Measurements from ENCODE around the gene IL22RA1.

IL22RA1 gene

GRCh38 chr1:24139841-24140425 is 3.0 kb downstream of the IL22RA1 start:
- Histone ChIP-seq H3K9me2 (ENCODE audit: low read depth, low read length) (no peaks in the 10 kb centered on the region), H2AFZ (ENCODE audit: low read length) (no peak overlapping the region), H3K4me2 (ENCODE audit: low read length) (no peak overlapping the region), H3K27me3 (ENCODE audit: insufficient read depth, low read length) (peaks cover 10% of the 10 kb centered on the region), H3K4me1 (ENCODE audit: insufficient read depth, low read length, severe bottlenecking) (peaks cover 6% of the 10 kb centered on the region), H3K9ac (ENCODE audit: low read length) (no peak overlapping the region), H3K27ac (ENCODE audit: low read depth, low read length, poor library complexity, severe bottlenecking) (no peak overlapping the region), H4K20me1 (ENCODE audit: insufficient read depth, low read length) (no peaks in the 10 kb centered on the region), H3K9me3 (ENCODE audit: low read length) (no peaks in the 10 kb centered on the region; the same call in 1 of the 2 replicates), H3K36me3 (ENCODE audit: insufficient read depth, low read length) (no peaks in the 10 kb centered on the region), H3F3A (ENCODE audit: insufficient read depth, low read length) (no peaks in the 10 kb centered on the region), H3K4me3 (ENCODE audit: low read depth, low read length, poor library complexity, severe bottlenecking) (no peak overlapping the region), H3K79me2 (ENCODE audit: insufficient read depth, low read length) (no peaks in the 10 kb centered on the region)
- TF ChIP-seq EZH2 (IDR thresholded peaks at IDR 0.05; ENCODE audit: borderline replicate concordance, low read length) (no peak), CTCF (IDR thresholded peaks at IDR 0.05; ENCODE audit: low read length) (no peak)

- Histone ChIP-seq H2AFZ (ENCODE audit: low read length) (no peak overlapping the region), H3K9me2 (ENCODE audit: low read depth, low read length) (no peaks in the 10 kb centered on the region), H3K4me1 (ENCODE audit: insufficient read depth, low read length, severe bottlenecking) (peaks cover 6% of the 10 kb centered on the region)
Observed at GRCh38 chr1:24139222-24139489, 3.8 kb downstream of the IL22RA1 start.

GRCh38 chr1:24138476-24139221 is 4.3 kb downstream of the IL22RA1 start:
- Histone ChIP-seq H3K4me3 (ENCODE audit: low read depth, low read length, poor library complexity, severe bottlenecking) (no peak overlapping the region), H4K20me1 (ENCODE audit: insufficient read depth, low read length) (no peaks in the 10 kb centered on the region), H3K9me3 (ENCODE audit: low read length) (no peaks in the 10 kb centered on the region; the same call in 1 of the 2 replicates), H3K9me2 (ENCODE audit: low read depth, low read length) (no peaks in the 10 kb centered on the region), H3K36me3 (ENCODE audit: insufficient read depth, low read length) (no peaks in the 10 kb centered on the region), H3K4me2 (ENCODE audit: low read length) (no peak overlapping the region), H3K9ac (ENCODE audit: low read length) (no peak overlapping the region), H2AFZ (ENCODE audit: low read length) (no peak overlapping the region), H3K27me3 (ENCODE audit: insufficient read depth, low read length) (peaks cover 4% of the 10 kb centered on the region), H3K79me2 (ENCODE audit: insufficient read depth, low read length) (no peaks in the 10 kb centered on the region), H3F3A (ENCODE audit: insufficient read depth, low read length) (no peaks in the 10 kb centered on the region), H3K27ac (ENCODE audit: low read depth, low read length, poor library complexity, severe bottlenecking) (no peak overlapping the region), H3K4me1 (ENCODE audit: insufficient read depth, low read length, severe bottlenecking) (peaks cover 6% of the 10 kb centered on the region)
- TF ChIP-seq EZH2 (IDR thresholded peaks at IDR 0.05; ENCODE audit: borderline replicate concordance, low read length): no peak
- TF ChIP-seq CTCF (IDR thresholded peaks at IDR 0.05; ENCODE audit: low read length): no peak

More at GRCh38 chr1:24139222-24139489, 3.8 kb downstream of the IL22RA1 start:
- Histone ChIP-seq H3K9ac (ENCODE audit: low read length) (no peak overlapping the region), H3K27ac (ENCODE audit: low read depth, low read length, poor library complexity, severe bottlenecking) (no peak overlapping the region), H3K9me3 (ENCODE audit: low read length) (no peaks in the 10 kb centered on the region; the same call in 1 of the 2 replicates), H3K4me3 (ENCODE audit: low read depth, low read length, poor library complexity, severe bottlenecking) (no peak overlapping the region), H4K20me1 (ENCODE audit: insufficient read depth, low read length) (no peaks in the 10 kb centered on the region), H3K27me3 (ENCODE audit: insufficient read depth, low read length) (peaks cover 4% of the 10 kb centered on the region), H3K4me2 (ENCODE audit: low read length) (no peak overlapping the region), H3F3A (ENCODE audit: insufficient read depth, low read length) (no peaks in the 10 kb centered on the region), H3K79me2 (ENCODE audit: insufficient read depth, low read length) (no peaks in the 10 kb centered on the region), H3K36me3 (ENCODE audit: insufficient read depth, low read length) (no peaks in the 10 kb centered on the region)
- TF ChIP-seq EZH2 (IDR thresholded peaks at IDR 0.05; ENCODE audit: borderline replicate concordance, low read length) (no peak), CTCF (IDR thresholded peaks at IDR 0.05; ENCODE audit: low read length) (no peak)
